K562 treated with DMSO at 1 percent for 48 hours (cell line): Measurements from ENCODE around the gene SLC38A10. TPM values are rescaled to one million over a fixed set of nuclear protein-coding genes. Genes with fewer than 3 reads are reported as not detected.

Experiments used
- total RNA-seq: library from RNA; unstranded; fragments of 300-600 nt; gene quantifications from 2 replicates; pipeline ENCODE4 v1.2.3, GENCODE V29; 2022; ENCODE audit warnings: low replicate concordance; ENCODE audit errors: extremely low read depth

Gene SLC38A10
- 337 TPM in 1 of 2 replicates, not detected in the other for total RNA-seq

GRCh38 chr17:81295031-81295675, at the start of gene SLC38A10:
SLC38A10 (minus strand) TSS chr17:81295307; CDS start chr17:81294921, 386 bp downstream.

GRCh38 chr17:81238815-81239713, 56.0 kb downstream of the SLC38A10 start, which contains the start of the genes NDUFAF8 and TEPSIN:
NDUFAF8 (plus strand) TSS chr17:81239318; CDS start chr17:81239364, 46 bp downstream.
TEPSIN (minus strand) TSS chr17:81239055; CDS start chr17:81239033, 22 bp downstream.

DNA sequence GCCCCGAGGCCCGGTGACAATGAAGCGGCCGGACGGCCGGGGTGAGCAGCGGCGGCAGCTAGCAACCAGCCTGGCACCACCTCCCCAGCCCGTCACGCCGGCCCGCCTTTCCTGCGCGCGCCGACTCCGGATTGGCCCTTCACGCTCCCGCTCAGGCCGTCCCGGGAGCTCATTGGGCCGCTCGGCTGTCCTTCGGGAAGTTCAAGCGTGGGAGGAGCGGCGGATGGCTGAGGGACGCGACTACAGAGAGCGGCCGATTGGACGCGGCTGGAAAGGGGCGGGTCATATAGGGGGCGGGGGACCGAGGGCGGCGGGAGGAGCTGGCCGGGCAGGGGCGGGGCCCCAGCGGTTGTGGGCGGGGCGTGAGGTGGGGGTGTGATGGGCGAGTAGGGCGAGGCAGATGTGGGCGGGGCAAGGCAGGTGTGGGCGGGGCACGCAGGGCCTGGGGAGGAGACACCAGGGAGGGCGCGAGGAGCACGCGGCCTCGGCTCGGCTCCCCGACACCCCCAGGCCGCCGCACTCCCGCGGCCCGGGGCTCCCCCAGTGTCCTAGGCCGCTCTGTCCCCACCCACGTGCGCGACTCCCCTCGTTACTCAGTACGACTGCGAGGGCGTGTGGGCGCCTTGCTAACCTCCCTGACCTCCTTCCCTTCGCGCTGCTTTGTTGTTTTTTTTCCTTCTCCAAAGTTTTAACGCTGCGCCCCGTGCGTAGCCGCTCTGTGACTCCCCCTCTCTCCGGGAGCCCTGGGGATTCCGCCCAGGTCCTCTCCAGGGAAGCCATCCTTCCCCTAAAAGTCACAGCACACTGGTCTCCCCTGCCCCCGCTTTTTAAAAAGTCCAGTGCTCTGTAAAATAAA, 72.0 kb downstream of the SLC38A10 start, which contains the start of gene CEP131:
Gene CEP131, minus strand, starts transcription at position 60 of the 856 bp plus-strand sequence. CDS start 2,909 bp downstream, outside the sequence.

Other genes with a start within 250 kb of the SLC38A10 start
- gene PVALEF, start 129.8 kb downstream of the SLC38A10 start, total RNA-seq: not detected in 2 replicates
- gene AATK, start 129.1 kb downstream of the SLC38A10 start, total RNA-seq: not detected in 2 replicates
- gene CEP131, start 72.3 kb downstream of the SLC38A10 start, total RNA-seq: 107 TPM in 1 of 2 replicates, not detected in the other
- not detected in 2 replicates for gene TEPSIN, start 56.3 kb downstream of the SLC38A10 start, total RNA-seq
- not detected in 2 replicates for gene NDUFAF8, start 56.0 kb downstream of the SLC38A10 start, total RNA-seq
- not detected in 2 replicates for gene BAHCC1, start 100.2 kb upstream of the SLC38A10 start, total RNA-seq
- gene ACTG1, start 217.5 kb upstream of the SLC38A10 start, total RNA-seq: 609 and 621 TPM in 2 replicates
- not detected in 2 replicates for gene FSCN2, start 233.1 kb upstream of the SLC38A10 start, total RNA-seq